Skin epidermis (tissue), 12 donors: ENCODE measurements around the gene ZNF638.

Source experiments
- H3K27ac ChIP-seq, 21 experiments: fragments of 200-600 bp; sonication (generic) in 11 of 21; one replicate each; pipeline ENCODE4 v1.5.0; 2020; ENCODE audit warnings: mild to moderate bottlenecking in 3 of 21, inconsistent platforms in 2 of 21, moderate library complexity in 2 of 21
- H3K4me3 ChIP-seq, 7 experiments: fragments of 200-600 bp; sonication (generic) in 2 of 7; one replicate each; pipeline ENCODE4 v1.5.0; 2020; ENCODE audit warnings: inconsistent platforms in 2 of 7, mild to moderate bottlenecking in 2 of 7, moderate library complexity in 1 of 7

The ZNF638 gene

DNA sequence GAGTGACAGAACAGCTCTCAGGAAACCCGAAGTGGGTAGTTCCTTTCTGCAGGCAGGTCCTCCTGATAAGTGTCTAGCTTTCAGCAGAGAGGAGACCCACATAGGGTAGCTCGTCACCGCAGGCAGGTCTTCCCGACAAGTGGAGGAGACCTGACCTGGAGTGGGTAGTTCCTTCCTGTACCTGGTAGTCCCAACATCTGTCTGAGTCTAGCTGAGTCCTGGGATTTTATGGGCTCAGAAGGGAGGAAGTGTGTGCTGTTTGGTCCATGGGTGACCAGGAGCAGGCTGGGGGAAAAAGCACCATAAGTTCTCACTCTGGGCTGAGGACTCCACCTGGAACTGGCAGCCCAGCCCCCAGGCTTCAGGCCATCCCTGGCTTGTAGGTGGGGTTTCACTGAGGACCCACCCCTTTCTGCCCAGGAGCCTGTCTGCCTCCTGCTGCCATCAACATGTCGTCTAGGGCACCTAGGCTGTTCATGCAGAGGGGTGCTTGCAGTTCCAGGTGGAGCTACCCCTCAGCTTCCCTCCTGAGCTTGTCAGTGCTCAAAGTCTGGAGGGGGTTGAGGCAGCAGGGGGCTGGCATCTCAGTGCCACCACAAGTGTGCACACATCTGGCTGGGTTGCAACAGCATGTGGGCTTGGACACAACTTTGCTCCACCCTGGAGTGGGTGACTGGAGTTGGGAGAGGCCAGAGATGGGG lies 131.2 kb downstream of the ZNF638 start:
- Histone ChIP-seq H3K4me3 (no peak overlapping the region), H3K27ac (no peak overlapping the region)

DNA sequence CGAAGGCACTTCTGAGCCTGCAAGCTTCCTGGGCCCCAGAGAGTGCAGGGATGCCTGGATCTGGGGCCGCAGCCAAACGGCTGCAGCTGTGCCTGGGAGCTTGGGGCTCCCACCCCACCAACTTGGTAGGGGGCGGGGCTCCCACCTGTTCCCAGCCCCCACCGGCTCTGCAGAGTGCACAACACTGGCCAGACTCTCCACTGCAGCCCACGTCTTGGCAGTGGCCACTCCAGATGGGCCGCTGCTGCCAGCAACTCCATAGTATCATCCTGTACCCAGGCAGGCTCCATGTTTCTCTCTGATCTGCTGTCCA lies 131.7 kb downstream of the ZNF638 start:
- Histone ChIP-seq H3K4me3 (no peak overlapping the region), H3K27ac (no peak overlapping the region)

DNA sequence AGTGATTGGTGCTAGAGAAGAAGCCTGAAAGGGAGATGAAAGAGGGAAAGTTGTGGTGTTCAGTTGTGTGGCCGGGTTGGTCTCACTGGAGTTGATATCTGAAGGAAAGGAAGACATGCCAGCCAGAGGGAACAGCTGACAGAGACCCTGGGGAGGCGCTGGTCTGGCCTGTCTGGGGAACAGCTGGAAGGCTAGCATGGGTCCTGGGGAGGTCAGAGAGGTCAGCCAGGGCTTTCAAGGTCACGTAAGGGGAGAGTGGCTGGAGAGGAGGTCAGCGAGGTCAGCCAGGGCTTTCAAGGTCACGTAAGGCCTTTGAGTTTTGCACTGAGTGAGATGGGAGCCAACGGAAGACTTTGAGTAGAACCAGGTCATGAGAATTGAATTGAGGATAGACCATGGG lies 132.8 kb downstream of the ZNF638 start:
- no peak overlapping the region for H3K4me3 ChIP-seq
- no peak overlapping the region for H3K27ac ChIP-seq

DNA sequence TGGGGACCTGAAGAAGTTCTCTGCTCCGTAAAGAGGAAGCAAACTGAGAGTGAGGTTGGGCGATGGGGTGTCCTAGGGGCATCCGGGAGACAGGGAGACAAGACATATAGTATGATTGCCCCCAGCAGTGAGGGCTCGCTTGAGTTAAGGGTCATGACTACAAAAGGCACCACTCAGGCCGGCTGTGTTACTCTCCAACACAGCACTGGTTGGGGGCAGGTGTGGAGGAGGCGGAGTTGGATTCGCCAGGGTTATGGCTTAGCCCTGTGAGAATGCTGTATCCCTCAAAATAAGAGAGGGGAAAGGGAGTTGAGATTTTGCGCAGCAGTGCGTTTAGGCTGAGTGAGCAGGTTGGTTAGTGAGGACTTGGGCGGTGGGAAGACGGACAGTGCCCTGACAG lies 133.8 kb downstream of the ZNF638 start:
- H3K4me3 ChIP-seq, result no peak overlapping the region
- no peak overlapping the region for H3K27ac ChIP-seq

DNA sequence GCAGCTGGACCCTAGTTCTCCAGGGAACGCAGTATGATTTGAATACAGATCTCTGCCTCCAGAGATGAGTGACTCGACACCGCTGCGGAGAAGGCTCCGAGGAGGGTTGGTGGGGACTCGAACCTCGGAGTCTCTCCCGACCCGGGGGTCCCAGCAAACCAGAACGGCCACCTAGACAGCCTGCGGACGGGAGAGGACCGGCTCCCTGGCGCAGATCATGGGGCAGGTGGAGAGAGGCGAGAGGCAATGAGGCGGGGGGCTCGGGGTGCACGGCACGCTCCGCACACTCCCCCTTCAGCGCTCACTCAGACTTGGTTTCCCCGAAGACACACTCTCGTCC lies 134.3 kb downstream of the ZNF638 start:
- Histone ChIP-seq H3K27ac (peak overlapping the region in 8 of 21 experiments; percentile 0 to 84 (median 47)), H3K4me3 (peak overlapping the region; percentile 44 to 66 (median 49))

DNA sequence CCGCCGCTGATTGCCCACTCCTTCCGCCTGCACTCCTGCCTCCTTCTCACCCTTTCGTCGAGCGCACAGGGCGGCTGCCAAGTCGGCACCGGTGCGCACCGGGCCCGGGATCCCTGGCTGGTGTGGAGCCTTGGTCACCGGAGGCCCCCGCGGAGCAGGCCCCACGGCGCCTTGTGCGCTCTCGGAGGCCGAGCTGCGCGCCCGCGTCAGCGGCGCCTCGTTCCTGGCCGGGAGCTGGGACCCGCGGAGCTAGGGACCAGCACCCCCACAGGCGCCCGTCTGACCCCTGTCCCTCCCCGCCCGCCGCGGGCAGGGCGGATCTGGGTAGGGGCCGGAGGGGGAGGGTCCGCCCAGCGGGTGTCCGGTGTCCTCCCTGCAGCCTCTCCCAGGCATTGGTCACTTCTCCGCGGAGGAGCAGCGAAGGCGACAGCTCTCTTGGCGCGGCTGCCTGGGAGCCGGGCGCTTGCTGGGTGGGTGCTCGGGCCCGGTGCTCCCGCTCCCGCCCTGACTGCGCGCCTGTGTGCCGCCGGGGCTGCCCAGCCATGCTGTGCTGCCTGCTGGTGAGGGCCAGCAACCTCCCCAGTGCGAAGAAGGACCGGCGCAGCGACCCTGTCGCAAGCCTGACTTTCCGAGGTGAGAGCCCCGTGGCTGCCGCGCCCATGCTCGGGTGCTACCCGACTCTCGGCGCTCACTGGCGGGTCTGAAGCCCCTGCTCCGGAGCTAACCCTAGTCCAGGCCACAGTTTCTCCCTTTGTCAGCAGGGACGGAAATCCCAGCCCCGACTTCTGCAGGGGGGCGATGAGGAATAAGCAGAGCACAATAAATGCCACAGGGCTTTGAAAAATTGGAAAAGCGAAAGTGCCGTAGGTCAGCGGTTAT lies 135.0 kb downstream of the ZNF638 start:
- Histone ChIP-seq H3K4me3 (peak overlapping the region; percentile 44 to 66 (median 49)), H3K27ac (peak overlapping the region in 19 of 21 experiments; percentile 0 to 84 (median 36))

DNA sequence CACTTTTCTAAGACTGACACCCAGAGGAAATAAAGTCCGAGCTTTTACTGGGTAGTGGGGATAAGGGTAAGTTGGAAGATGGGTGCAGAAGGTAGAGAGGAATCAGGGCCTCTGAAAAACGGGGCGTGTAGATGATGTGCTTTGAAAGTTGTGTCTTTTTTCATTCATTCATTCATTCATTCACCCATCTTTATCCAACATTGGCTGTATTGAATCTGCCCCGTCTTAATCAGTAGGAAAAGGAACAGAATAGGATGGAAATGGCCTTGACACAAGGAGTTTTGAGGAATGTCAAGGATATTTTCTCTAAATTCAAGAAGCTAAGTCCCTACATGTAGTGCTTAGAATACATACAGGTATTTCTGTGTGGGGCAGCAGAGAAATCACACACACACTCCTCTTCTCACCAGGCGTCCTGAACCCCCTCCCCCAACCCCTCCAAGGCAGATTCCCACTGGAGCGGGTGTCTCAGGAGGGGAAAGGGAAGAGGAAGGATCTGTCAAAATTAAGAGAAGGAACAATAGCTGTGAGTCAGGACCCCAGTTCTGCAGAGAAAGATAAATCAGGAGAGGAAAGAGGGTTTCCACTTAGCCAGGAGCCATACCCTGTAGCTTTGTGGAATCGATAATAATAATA lies 135.7 kb downstream of the ZNF638 start:
- Histone ChIP-seq H3K4me3 (peak overlapping the region; percentile 44 to 66 (median 49)), H3K27ac (peak overlapping the region in 9 of 21 experiments; percentile 22 to 84 (median 51))

DNA sequence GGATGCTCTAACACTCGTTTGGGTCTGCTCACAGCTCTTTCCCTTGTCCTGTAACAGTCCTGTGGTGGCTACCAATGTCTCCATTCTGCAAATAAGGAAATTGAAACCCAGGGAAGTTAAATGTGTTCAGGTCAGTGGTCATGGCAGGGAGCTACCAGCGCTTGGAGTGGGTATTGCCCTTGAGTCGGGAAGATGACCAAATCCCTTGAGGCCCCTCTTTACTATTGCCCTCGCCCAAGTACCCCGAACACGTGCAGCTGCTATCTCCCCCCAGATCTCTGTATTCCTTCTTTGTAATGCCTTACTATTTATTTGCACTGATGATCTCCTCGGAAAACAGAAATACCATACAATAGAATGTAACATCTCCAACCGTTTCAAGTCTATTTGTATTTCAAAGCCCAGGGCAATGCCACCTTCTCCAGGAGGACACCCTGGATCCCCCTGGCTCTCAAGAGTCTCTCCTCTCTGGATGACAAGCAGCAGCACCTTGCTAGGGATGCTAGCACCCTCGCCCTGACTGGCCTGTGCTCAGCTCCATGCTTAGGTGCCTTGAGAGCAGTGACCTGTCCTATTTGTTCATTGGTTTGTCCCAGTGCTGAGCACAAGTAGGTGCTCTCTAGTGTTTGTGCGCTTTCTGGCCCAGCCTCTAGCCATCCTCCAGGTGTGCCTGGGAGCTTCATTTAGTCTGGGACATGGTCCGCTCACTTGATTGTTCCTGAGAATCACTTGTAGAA lies 136.9 kb downstream of the ZNF638 start:
- no peak overlapping the region for H3K4me3 ChIP-seq
- H3K27ac ChIP-seq, result no peak overlapping the region

DNA sequence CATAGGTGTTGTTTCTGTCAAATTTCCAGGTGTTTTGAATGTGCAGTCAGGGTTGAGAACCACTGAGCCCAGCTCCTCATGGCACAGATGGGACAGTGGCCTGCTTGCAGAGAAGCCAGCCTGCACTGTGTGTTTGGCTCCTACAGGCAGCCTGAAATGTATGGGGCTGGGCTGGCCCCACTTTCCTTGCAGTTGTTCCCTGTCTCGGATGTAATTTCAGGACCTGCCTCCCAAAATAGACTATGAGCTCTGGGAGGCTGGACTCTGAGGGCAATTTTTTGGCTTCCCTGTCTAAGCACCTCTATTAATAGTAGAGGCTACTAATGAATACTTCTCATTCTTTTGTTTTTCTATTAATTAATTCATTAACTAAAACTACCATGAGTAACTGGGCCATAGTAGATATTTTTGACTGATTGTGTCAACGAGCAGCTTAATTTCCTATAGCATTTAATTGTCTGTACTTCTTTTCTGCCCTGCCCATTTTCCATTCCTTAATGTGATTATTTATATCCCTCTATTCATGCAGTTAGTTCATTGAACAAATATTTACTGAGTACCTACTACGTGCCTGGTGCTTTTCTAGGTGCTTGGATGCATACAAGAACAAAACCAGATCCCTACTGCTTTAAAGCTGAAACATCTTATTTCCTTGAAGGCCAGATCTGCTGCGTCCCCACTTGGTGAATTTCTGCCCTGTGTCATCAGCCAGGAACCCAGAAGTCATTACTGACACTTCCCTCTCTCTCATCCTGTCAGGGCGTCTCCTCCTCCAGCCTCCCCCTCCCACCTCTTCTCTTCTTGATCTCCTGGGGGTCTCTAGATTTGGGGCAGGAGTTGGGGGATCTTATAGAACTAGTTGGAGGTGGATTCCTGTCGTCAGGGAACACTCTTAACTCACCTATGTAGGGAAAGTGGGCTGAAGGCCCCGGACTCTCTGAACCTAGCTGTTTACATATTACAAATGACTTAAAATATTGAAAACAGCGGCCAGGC lies 138.1 kb downstream of the ZNF638 start:
- Histone ChIP-seq H3K4me3 (no peak overlapping the region), H3K27ac (no peak overlapping the region)

DNA sequence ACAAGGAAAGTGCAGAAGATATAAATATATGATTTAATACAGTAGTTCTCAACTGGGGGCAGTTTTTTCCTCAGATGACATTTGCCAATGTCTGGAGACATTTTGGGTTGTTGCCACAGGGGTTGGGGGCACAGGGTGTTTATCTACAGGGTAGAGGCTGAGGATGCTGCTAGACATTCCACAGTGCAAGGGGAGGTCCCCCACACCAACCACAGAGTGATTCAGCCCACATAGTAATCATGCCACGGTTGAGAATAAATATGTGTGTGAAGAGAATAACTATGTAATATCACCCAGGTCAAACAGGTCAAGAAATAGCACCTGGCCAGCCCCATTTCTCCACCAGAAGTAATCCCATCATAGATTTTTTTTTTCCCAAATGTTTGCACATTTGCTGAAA lies 139.7 kb downstream of the ZNF638 start:
- Histone ChIP-seq H3K4me3 (no peak overlapping the region), H3K27ac (no peak overlapping the region)

DNA sequence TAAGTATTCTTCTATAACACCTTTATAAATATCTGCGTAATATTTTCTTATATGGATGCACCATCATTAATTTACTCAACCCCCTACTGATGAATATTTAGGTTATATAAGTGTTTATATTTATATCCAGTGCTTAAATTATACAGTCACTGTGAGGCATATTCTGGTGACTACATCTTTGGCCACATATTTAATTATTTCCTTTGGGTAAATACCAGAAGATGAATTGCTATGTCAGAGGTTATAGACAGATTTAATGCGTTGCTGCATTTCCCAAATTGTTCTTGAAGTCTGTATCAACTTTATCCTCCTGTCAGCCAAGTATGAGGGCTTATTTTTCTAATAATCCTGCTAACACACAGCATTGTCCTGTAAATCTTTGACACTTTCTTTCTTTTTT lies 140.4 kb downstream of the ZNF638 start:
- Histone ChIP-seq H3K27ac (no peak overlapping the region), H3K4me3 (no peak overlapping the region)

DNA sequence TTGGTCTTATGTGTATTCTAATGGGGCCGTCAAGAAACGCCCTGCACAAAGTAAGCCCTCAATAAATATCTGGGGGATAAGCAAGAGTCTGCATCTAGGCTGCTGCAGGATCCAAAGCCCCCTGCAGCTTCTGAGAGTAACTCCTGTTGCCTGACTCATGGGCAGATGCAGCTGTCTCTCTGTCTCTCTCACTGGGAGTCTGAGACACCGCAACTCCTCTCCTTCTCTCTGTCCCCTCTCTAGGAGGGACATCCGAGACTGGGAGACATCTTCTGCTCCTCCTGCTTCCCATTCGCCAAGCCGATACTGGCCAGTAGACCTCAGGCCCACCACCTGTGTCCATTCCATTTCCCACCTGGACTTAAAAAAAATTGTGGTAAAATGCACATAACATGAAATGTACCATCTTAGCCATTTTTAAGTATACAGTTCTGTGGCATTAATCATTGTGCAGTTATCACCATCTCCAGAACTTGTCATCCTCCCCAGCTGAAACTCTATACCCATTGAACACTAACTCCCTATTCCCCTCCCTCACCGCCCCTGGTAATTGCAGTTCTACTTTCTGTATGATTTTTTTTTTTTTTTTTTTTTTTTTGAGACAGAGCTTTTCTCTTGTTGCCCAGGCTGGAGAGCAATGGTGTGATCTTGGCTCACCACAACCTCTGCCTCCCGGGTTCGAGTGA lies 141.9 kb downstream of the ZNF638 start:
- peak overlapping the region in 3 of 21 experiments; percentile 8 to 75 (median 71) for H3K27ac ChIP-seq
- no peak overlapping the region for H3K4me3 ChIP-seq

DNA sequence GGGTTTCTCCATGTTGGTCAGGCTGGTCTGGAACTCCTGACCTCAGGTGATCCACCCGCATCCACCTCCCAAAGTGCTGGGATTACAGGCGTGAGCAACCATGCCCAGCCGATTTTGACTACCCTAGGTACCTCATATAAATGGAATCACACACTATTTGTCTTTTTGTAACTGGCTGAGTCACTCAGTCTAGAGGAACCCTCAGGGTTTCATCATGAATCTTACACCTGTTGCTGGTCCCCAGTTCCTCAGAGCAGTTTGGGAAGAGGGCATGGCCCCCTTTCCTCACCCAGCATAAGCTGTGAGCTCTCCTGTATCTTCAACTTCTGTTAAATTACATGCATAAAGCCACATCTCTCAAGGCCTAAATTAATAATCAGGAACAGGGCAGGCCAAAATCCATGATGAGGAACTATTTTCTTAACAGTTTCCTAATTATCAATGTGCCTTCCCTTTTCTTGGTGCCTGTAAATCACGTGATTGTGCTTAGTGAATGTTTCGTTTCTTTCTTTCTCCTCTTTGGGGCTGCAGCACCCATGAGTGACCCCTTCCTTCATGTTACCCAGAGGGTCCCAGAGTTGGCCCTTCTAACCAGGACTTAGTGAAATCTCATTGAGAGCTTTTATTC lies 142.6 kb downstream of the ZNF638 start:
- H3K4me3 ChIP-seq, result no peak overlapping the region
- H3K27ac ChIP-seq, result peak overlapping the region in 11 of 21 experiments; percentile 1 to 76 (median 29)

DNA sequence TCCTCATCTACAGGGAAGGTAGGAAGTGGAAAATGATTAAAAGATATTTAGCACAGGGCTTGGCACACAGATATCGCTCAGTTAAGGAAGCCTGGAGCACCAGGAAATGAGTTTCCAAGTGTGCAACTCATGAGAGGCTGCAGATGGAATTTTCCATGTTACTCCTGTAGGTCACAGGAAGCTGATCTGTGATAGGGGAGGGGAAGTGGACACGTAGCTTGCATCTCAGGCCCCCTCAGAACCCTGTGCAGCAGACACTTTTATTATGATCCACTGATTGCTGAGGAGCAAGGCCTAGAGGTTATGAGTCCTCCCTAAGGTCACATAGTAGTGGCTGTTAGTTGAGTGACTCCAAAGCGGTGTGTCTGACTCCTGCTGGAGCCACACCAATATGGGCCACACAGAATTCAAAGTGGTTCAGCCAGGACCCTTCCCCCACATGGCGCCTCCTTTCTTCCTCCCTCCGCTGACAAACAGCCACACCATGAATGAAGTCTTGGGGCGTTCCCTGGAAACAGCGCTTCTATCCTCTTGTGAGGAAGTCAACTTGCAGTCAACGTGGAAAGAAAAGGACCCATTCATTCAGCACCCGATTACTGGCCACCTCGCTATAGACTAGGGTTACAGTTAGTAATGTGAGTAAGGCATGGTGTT lies 143.3 kb downstream of the ZNF638 start:
- H3K27ac ChIP-seq, result peak overlapping the region in 11 of 21 experiments; percentile 1 to 76 (median 32)
- H3K4me3 ChIP-seq, result no peak overlapping the region

DNA sequence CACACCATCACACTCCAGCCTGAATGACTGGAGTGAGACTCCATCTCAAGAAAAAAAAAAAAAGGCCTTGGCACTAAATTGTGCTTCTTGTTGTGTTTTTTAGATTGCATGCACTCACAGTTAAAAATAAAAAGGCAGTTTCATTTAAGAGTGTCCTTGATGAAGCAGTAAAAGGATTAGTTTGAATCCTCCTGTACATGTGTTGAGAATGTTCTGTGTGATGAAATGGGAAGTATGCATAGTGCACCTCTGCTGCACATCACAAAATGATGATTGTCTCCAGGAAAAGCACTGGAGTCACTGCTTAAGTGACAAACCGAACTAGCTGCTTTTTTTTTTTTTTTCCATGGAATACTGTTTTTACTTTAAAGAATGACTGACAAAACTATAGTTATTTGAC lies 144.9 kb downstream of the ZNF638 start:
- H3K4me3 ChIP-seq, result no peak overlapping the region
- H3K27ac ChIP-seq, result no peak overlapping the region

DNA sequence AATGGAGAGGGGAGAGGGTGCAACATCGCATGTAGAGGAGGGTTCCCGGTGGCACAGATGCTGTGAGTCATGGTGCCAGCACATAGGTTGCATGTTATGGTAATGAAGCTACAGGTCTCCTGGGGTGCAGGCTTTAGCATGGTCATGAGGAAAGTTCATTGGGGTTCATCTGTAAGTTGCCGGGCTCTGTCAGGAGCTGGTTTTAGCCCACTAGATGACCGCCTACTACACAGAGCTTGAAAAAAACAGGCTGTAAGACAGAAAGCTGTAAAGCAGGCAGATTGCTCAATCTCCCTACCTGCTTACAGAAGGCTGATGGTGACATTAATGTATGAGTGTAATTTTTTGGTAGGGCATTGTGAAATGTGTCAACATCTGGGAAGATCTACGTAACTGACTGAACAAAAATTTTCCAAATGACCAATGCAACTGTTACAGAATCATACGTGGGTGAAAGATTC lies 145.7 kb downstream of the ZNF638 start:
- no peak overlapping the region for H3K27ac ChIP-seq
- no peak overlapping the region for H3K4me3 ChIP-seq

DNA sequence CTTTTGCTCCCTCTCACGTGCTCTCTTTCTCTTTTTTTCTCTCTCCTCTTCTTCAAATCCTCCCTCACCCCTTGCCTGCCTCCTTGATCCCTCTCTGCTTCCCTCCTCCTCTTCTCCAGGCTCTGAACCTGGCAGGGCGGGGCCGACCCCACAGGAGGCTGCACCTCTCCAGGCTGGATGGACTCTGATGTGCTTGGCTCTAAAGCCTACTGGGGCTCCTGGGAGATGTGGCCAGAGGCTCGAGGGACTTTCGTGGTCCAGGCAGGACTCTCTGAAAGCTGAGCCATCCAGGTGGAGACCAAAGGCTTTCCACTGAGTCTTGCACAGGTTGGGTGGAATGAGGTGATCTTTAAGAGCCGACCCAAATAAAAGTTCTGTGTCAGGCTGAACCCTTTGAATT lies 147.2 kb downstream of the ZNF638 start:
- H3K4me3 ChIP-seq, result no peak overlapping the region
- no peak overlapping the region for H3K27ac ChIP-seq
